ENCODE measurements around the gene GTPBP4.

- no peak for TF ChIP-seq CTCF (IDR thresholded peaks at IDR 0.05)
- no peak for TF ChIP-seq POLR2A (IDR thresholded peaks at IDR 0.05)
- TF ChIP-seq EP300 (IDR thresholded peaks at IDR 0.05), result no peak
These were observed 45.4 kb downstream of the GTPBP4 start for GRCh38 chr10:1033601-1034000.

Measured in gastroesophageal sphincter (tissue), 3 donors.